HG03159 (cell line): Measurements from ENCODE around the gene SAMD4A.

Experiments
- ATAC-seq: cut with Tn5 transposase; IDR thresholded peaks from one replicate; pipeline ENCODE4 v1.9.1; 2021; ENCODE audit warnings: mild to moderate bottlenecking, moderate library complexity; ENCODE audit not compliant: unreplicated experiment

The SAMD4A gene

DNA sequence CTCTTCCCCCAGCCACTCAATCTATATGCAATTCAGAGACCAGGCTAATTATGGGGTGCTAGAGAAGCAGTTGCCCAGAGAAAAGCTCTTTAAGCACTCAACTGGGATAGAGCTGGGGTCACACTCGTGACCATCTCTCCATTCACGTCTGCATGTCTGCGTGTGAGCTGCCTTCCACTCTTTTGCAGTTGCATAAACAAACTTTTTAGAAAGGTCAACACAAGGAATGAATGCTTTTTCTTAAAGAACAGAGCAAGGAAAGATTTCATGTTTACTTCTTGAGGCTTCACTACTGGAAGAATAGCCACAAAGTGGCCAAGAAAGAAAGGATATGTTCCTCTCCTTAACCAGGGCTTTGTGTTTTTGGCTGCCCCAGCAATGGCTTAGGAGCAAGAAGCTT is 151.1 kb downstream of the SAMD4A start:
- no peak for ATAC-seq

DNA sequence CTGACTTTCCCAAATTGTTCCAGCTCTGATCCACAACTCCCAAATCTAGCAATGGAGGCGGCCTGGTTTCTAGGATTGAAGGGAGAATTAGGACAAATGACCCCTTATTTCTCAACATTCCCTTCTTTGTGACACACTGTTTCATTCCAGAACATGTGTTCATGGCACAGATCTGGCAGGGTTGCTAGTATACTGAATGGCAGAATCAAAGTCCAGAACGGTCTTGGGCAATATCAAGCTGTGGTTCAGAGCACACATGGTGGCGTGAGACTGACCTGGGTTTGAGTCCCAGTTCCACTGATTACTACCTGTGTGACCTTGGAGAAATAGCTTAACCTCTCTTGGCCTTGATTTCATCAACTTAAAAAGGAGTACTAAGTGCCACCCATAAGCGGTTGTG is 152.5 kb downstream of the SAMD4A start:
- ATAC-seq, result no peak

DNA sequence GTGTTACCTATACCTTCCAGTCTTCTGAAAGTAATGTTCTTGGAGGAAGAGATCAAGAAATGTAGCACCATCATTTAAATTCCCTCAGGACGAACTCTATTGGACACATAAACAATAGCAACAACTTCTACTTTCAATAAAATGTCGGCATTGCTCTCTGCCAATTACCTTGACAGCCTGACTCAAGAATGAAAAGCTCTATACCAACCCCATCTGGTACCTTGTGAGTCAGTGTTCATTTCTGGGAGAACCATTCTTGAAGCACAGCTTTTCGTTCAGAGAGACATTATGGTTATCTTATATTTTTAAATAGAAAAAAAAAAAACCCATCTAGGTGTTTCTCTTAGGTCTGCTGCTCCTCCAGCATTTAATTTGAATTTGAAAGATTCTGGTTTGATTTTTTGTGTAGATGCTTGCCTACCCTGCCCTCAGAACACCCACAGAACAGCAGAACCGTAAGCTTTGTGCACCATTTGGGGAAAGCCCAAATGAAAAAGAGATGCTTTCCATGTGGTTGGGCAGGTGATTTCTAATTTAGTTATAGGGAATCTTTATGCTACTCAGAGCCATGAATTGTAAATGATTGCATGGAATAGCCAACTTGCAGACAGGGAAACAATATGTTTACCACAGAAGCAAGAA is 156.0 kb downstream of the SAMD4A start:
- ATAC-seq, result no peak

DNA sequence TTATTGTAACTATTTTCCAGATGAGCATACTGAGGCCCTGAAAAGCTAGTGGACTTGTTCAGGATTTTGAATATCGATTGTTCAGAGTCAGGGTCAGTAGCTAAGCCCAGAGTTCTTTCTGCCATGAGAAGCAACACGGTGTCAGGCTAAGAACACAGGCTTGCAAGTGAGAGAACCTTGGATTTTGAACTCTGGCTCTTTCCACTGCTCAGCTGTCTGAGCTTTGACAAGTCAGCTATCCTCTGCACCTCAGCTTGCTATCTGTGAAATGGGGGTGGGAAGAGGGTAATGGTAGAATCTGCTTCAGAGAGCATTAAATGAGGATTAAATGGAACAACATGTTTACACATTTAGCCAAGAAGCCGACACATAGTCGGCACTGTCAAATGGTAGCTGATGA is 157.2 kb downstream of the SAMD4A start:
- ATAC-seq, result no peak

DNA sequence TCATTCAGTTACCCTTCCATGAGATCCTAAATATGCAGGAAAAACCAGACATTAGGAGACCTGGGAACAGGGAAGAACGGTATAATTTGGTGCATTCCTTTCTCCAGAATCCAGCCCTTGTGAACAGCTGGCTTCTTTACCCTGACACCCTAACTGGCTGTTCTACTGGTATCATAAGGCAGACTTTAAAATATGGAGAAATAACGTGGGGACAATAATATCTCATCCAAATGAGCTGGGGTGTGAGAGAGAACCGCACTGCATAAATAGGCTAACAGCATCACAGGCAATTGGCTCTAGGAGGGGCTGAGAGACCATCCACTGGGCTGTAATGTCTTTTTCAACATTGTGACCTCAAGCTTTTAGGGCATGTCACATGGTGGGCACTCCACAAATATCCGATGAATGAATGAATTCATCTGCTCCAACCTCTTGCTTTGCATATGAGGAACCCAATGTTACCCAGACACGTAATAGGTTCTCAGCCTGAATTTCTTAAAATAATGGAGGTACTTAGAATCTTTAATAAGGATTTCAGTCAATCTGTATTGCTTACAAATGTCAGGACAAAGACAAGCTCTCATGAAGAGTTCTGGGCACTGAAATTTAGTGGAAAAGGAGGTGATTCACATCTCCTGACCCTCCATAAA is 157.9 kb downstream of the SAMD4A start:
- ATAC-seq, result no peak

DNA sequence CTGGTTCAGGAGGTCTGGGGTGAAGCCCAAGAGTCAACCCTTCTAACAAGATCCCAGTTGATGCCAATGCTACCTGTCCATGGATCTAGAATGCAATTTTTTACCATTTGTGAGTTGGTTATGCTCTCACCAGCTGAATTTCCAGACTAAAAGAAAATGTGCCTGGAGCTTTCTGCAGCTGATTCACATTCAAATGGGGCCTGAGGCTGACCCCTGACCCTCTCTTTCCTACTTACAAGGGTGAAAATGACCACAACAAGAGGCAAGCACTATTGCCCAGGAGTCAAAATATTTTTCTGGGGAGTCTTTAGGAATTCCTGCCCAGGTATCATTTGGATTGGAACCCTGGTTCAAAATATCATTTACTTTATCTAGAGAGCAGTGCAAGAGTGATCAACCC is 159.1 kb downstream of the SAMD4A start:
- no peak for ATAC-seq

DNA sequence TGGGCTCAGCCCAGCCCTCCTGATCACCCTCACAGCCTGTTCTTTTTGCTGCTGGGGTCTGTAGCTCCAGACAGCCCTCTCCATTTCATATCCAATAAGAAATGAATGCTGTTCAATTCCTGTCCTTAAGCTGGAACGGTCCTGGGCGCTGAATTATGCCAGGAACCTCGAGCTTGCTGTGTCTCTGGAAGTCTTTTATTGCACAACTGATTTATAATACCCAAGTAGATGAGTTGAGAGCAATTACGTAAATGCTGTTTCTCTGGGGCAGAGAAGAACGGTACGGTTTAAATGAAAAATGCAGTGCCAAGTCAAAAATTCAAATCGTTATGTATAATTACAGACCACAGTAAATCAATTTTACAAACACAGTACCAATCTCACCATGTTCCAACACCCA is 161.0 kb downstream of the SAMD4A start:
- no peak for ATAC-seq

DNA sequence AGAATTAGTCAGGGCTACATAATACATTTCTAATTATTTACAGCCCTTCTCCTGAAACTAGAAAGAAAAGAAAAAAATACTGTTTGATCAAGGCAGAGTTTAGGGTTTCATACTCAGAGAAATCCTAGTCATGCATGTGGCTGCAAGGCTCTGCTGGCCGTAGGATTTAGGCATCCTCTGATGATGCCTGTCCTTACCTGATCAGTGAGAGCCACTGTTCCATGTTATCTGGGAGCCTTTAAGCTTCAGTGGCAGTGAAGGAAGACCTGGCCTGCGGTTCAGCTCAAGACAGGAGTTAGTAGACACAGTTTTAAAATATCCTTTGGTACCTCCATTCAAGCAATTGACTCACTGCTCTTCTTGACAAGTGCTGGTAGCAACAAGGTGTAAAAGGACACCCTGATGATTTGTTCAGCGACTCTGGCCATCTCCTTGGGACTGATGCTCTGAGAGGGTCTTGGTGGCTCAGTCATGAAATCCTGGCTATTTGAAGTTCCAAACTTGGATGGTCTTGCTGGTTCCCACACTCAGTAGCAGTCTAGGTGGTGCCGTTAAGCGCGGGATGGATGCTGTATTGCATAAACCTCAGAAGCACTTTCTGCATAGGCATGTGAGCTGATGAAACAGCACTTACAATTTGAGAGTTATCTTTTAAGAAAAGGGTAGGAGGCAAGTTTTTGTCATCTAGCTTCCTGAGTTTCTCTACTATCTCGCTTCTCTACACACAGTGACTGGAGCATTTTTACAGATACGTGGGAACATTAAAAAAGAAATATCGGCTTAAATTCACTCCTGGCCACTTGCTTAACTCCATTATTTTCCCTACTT is 162.0 kb downstream of the SAMD4A start:
- ATAC-seq, result no peak

DNA sequence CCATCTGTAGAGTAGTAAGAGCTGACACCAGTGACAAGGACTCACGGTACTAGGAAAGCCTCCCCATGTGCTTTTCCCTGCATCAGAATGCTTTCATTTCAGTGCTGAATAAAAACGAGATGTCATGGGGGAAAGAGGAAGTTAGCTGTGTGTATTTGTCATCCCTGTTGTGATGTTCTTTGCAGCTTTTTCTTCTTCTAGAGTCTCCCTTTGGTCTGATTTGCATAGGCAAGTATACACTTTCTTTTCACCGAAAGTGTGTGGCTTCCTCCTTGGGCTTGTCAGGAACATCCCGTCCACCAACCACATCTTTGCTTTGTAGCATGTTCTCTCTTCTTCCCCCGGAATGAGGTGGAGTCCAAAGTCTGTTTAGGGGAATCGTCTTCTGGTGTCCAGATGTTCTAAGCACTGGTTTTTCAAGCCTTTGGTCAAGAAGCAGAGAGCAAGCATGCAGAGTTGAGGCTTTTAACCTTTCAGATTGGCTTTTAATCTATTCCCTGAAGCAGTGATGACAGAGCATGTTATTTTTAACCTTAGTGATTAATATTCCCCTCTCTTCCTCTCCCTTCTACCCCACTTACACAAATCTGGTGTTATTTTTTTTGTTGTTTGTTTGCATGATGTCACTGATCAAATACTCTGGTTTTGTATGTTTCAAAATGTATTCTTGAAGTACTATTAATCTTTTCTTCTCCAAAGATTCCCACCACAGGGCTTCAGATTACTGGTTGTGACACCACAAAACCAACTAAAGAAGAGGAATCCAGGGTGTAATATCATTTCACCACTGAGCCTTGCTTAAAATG is 163.4 kb downstream of the SAMD4A start:
- peak; percentile 95 for ATAC-seq

DNA sequence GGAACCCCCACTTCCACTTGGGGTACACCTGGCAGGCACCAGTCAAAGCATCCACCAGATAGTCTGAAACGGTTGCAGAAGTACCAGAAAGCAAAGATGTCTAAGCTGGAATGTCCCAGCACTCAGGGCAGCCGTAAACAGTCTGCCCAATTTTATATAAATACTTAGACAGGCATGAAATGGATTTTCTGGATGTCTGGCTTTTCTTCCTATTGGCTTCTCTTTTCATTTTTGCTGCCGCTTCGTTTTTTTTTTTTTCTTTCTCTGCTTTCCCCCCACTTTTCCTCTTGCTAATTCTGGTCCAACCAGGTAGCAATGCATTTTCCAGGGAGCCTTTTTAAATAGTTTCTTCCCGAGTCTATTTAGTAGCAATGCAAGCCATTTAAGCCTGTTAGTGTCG is 168.0 kb downstream of the SAMD4A start:
- no peak for ATAC-seq

DNA sequence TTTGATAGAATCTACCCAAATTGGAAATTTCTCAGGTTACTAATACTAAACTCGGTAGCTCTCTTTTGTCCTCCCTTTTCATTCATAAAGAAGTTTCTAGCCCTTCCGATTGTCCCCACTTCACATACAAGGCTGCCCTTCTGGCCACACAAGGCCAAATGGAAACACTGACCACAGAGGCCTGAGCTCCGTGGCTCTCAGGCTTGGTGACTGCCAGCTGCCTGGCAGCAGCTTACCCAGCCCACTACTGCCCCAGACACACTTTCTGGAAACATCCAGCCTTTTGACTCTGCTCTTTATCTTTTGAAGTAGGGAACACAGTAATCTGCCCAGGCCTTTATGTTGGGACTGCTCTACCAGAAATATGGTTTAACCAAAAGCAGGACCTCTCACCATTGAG is 168.5 kb downstream of the SAMD4A start:
- no peak for ATAC-seq

DNA sequence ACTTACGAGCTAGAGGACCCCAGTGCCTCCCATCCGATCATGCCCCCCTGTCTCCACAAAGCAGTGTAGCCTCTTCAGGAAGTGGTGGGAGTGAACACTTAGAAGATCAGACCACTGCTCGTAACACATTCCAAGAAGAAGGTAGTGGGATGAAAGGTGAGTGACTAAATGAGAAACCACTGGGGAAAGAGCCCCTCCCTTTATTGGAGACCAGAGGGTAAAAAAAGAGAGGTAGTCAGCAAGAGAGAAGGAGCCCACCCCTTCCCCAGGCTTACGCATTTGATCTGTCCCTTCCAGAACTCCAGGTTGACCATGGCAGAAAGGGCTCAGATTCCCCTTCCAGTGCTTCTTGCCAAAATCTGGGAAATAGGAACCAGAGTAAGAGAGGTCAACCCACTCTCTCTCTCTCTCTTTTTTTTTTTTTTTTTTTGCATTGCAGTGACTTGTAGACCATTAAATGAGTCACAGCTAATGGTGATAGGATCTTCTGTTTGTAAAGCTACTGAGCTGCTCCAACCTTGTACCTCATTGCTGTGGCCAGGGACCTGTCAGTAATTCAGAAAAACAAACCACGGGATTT is 170.3 kb downstream of the SAMD4A start:
- ATAC-seq, result no peak

DNA sequence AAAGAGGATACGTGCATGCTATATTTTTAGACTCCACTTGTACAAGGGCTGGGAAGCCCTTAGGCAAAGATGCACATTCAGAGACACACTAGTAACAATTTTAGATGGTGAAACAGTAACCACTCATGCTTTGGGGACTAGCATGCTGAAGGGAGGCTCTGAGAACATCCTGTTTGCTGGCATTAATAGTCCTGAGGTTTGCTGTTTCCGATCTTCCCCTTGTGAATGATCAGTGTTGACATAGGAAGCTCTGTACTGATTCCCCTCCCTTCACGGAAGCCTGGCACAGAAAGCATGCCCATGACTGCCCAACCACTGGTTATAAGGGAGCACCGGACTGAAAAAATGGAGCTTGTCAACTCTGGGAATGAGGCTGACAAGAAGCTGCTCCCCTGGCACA is 171.1 kb downstream of the SAMD4A start:
- no peak for ATAC-seq

DNA sequence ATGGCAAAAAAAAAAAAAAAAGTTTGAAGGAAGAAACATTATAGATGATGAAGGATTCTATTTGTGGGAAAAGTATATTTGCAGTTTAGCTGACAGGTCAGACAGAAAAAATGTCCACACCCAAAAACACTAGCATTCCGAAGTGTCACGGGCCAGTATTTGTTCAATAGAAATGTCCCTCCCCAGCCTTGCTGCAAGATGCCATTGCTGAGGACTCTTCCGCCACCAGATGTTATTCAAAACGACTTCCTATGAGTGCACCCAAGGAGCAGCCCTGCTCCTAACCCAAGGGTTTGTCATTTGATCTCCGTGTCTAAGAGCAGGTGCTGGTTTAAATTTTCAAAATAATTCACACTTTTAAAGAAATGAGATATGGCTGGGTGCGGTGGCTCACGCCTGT is 172.6 kb downstream of the SAMD4A start:
- no peak for ATAC-seq

DNA sequence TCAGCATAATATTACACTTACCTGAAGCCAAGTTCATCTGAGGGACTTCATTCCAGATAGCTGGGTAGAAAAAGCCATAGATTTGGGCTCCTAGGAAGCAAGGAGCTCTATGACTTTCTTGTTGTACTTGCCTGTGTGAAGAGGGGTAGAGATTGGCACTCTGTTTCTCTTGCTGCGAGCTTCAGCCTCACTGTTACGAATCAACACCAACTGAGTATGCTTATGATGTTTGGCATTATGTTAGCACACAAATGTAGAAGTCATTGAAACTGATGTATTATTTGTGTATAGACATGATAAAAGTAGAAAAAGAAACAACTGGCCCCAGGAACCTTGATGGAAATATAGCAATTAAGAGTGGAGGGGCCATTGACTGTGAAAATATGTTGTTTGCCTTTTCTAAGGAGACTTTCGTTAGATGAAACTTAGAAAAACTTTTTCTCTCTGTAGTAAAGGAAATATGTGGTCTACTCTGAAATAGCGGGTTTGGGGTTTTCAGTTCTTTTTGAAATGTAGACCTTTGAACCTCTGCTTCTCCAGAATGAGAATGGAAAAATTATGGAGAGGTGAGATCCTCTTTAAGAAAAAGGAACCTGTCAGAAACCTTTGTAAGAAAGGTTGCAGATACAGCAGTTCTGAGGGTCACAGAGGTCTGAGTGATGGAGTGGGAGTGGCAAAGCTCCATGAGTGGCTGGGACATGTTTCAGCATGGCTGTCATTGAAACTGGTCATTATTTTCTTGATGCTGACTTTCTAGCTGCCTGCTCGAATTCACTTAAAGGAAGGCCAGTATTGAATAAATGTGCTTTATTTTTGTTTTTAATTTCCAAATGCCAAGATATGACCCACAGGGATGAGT is 175.8 kb downstream of the SAMD4A start:
- ATAC-seq, result no peak

DNA sequence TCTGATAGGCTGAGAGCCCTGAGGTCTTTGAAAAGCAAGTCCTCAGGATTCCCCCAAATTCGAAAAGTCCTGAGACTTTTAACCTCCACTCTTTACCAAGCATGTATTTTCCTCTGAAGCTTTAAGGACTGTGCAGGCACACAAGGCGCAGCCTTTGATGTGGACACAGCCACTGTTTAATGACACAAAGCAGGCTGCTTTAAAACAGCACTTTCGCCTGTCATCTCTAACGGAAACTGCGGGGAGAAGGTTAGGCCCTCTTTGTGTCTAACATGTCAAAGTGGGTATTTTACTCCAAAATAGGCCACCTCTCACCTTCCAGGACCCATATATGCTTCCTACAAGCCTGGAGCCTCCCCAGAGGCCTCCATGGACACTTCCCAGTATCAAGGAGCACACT is 176.5 kb downstream of the SAMD4A start:
- ATAC-seq, result no peak

DNA sequence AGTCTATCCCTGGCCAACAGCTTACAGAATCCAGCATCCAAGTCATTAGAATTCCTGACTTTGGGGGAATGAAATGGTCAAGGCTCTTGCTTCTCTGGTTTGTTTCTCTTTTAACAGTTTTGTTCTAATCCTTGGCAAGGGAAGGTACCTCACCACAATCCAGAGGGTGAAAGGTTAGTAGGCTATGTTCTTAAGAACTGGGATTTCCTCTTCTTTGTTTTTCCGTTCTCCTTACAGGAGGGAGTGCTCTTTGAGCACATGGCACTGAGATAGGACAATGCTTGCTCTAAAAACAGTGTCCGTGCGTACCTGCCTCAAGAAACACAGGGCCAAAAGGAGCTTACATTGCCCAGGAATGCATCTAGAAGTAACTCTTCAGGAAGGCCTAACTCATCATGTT is 179.1 kb downstream of the SAMD4A start:
- ATAC-seq, result no peak

DNA sequence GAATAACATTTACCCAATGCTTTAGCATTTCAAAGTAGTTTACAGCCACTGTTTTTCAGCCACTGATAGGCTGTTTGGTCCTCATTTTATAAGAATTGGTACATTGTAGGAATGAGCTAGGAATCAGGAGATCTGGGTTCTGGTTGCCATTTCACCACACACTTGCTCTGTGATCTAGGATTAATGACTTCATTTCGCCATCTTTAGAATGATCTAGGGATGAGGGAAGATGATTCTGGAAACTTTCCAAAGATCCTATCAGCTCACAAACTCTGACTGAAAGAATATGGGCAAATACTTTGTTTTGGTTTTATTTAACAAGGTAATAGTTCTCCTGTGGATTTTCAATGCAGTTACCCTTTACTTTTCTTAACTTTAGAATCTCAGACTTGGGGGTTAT is 180.7 kb downstream of the SAMD4A start:
- ATAC-seq, result no peak

DNA sequence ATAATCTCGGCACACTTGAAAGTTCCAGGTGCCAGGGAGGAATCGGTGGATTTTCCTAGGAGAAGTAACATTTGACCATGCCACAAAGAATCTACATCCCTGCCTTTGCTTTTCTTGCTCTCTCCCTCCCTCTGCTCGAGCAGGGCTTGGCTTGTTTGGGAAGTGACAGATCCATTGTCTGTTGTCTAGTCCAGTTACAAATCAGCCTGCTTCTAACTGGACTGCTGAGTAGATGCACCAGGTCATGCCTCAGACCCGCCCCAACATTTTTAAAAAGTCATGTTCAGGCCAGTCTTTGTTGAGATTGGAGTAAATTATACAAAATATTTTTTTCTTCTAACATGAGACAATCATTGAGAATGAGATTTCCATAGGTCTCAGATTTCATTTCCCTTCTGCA is 182.3 kb downstream of the SAMD4A start:
- no peak for ATAC-seq

DNA sequence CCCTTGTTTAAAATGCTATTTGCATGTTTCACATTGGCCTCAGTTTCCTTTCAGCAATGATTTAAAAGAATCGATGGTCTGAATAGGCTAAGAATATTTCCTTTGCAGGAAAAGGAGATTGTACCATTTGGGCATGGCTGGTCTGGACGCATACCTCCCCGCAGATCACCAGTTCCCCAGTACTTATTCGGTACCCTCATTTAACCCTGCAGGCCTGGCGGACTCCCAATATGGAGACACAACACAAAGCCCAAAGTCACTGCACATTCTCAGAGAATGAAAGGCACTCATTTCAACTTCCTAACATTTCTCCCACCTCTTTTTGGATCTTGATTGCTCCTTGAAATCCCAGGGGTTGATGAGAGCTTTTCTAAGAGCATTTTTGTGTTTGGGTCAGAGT is 182.8 kb downstream of the SAMD4A start:
- no peak for ATAC-seq
